HEK293T (cell line): Measurements from ENCODE around the gene ARL17B.
"Not testable (repeated sequence)": the region's sequence is repeated elsewhere in the genome, so short reads cannot be mapped to it uniquely, and the experiment has no call there.

Experiments used
- ARNT ChIP-seq: fragments of 450-650 bp; IDR thresholded peaks from 2 replicates; pipeline ENCODE4 v1.6.1; 2017; ENCODE audit warnings: mild to moderate bottlenecking
- BHLHE40 ChIP-seq: fragments of 450-650 bp; IDR thresholded peaks from 2 replicates; pipeline ENCODE4 v1.6.1; 2016; ENCODE audit warnings: mild to moderate bottlenecking, moderate library complexity, borderline replicate concordance
- CTBP1 ChIP-seq: fragments of 450-650 bp; IDR thresholded peaks from 2 replicates; pipeline ENCODE4 v1.6.1; 2016; ENCODE audit warnings: borderline replicate concordance
- ELF4 ChIP-seq: fragments of 450-650 bp; IDR thresholded peaks from 2 replicates; pipeline ENCODE4 v1.6.1; 2017; ENCODE audit warnings: antibody characterized with exemption
- FOXA1 ChIP-seq: fragments of 450-650 bp; IDR thresholded peaks from 2 replicates; pipeline ENCODE4 v1.6.1; 2016; ENCODE audit warnings: mild to moderate bottlenecking
- FOXK2 ChIP-seq: fragments of 450-650 bp; IDR thresholded peaks from 2 replicates; pipeline ENCODE4 v1.6.1; 2016; ENCODE audit warnings: mild to moderate bottlenecking
- FOXM1 ChIP-seq: fragments of 450-650 bp; IDR thresholded peaks from 2 replicates; pipeline ENCODE4 v1.6.1; 2017; ENCODE audit warnings: mild to moderate bottlenecking, borderline replicate concordance
- HDGF ChIP-seq: fragments of 450-650 bp; IDR thresholded peaks from 2 replicates; pipeline ENCODE4 v1.6.1; 2017; ENCODE audit warnings: antibody characterized with exemption, borderline replicate concordance
- LEF1 ChIP-seq: fragments of 450-650 bp; IDR thresholded peaks from 2 replicates; pipeline ENCODE4 v1.6.1; 2017; ENCODE audit warnings: mild to moderate bottlenecking, borderline replicate concordance
- NFRKB ChIP-seq: fragments of 450-650 bp; IDR thresholded peaks from 2 replicates; pipeline ENCODE4 v1.6.1; 2016; ENCODE audit warnings: mild to moderate bottlenecking, moderate library complexity
- SP1 ChIP-seq: fragments of 450-650 bp; IDR thresholded peaks from 2 replicates; pipeline ENCODE4 v1.6.1; 2017
- TARDBP ChIP-seq: fragments of 450-650 bp; IDR thresholded peaks from 2 replicates; pipeline ENCODE4 v1.6.1; 2016
- ZNF384 ChIP-seq: fragments of 450-650 bp; IDR thresholded peaks from 2 replicates; pipeline ENCODE4 v1.6.1; 2016
- TF ChIP-seq, protein P1 (sequence below): fragments of 450-650 bp; IDR thresholded peaks from 2 replicates; pipeline ENCODE4 v1.6.1; 2016

DNA sequence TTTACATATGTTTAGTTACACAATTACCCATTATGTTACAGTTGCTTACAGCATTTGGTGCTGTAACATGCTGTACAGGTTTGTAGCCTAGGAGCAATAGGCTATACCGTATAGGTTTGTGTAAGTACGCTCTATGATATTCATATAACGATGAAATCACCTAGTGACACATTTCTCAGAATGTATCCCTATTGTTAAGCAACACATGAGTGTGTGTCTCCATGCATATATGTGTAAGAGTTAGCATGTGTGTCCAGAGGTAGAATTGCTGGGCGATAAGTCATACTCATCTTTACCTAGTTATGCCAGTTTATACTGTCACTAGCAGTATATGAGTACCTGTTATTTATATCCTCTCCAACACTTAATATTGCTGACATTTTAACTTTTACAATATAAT is 21.6 kb upstream of the ARL17B start:
- TF ChIP-seq SP1, TARDBP, NFRKB, ELF4, FOXK2, CTBP1, ZNF384, FOXM1, HDGF, BHLHE40, FOXA1, ARNT, LEF1: not testable (repeated sequence)
- TF ChIP-seq, protein P1, sequence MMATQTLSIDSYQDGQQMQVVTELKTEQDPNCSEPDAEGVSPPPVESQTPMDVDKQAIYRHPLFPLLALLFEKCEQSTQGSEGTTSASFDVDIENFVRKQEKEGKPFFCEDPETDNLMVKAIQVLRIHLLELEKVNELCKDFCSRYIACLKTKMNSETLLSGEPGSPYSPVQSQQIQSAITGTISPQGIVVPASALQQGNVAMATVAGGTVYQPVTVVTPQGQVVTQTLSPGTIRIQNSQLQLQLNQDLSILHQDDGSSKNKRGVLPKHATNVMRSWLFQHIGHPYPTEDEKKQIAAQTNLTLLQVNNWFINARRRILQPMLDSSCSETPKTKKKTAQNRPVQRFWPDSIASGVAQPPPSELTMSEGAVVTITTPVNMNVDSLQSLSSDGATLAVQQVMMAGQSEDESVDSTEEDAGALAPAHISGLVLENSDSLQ: not testable (repeated sequence)
